Neural cell (in vitro differentiated cells): ENCODE data around the gene PALM3. TPM values are rescaled to one million over a fixed set of nuclear protein-coding genes. Genes with fewer than 3 reads are reported as not detected.
A peak's percentile ranks its signal among the peaks of the same experiment; 100 is the strongest.

Experiments used
- H2AFZ ChIP-seq: fragments of 200-600, 300-800 bp; sonication (generic), shearing (Covaris generic); 2 replicates; pipeline ENCODE4 v1.6.0; 2014; ENCODE audit warnings: low read depth, mild to moderate bottlenecking, antibody characterized with exemption, low read length, moderate library complexity
- H3F3A ChIP-seq: fragments of 200-600 bp; shearing (Covaris generic); 2 replicates; pipeline ENCODE4 v1.6.1; 2016; ENCODE audit warnings: mild to moderate bottlenecking, moderate library complexity, mixed read lengths, antibody characterized with exemption, low read length; ENCODE audit not compliant: insufficient read depth, poor library complexity, severe bottlenecking
- H3K27ac ChIP-seq: fragments of 200-600, 300-800 bp; sonication (generic), shearing (Covaris generic); 2 replicates; pipeline ENCODE4 v1.5.1; 2014; ENCODE audit warnings: mild to moderate bottlenecking, low read length, moderate library complexity
- H3K27me3 ChIP-seq: fragments of 300-800, 200-600 bp; sonication (generic), shearing (Covaris generic); 2 replicates; pipeline ENCODE4 v1.6.0; 2014; ENCODE audit warnings: mild to moderate bottlenecking, low read depth, low read length, moderate library complexity; ENCODE audit not compliant: insufficient read depth
- H3K36me3 ChIP-seq: fragments of 300-800, 200-600 bp; sonication (generic), shearing (Covaris generic); 2 replicates; pipeline ENCODE4 v1.5.1; 2014; ENCODE audit warnings: mild to moderate bottlenecking, antibody characterized with exemption, low read length, moderate library complexity; ENCODE audit not compliant: insufficient read depth
- H3K4me2 ChIP-seq: fragments of 300-800, 200-600 bp; sonication (generic), shearing (Covaris generic); 2 replicates; pipeline ENCODE4 v1.6.0; 2014; ENCODE audit warnings: mild to moderate bottlenecking, low read length
- H3K4me3 ChIP-seq: fragments of 300-800, 200-600 bp; sonication (generic), shearing (Covaris generic); 2 replicates; pipeline ENCODE4 v1.5.1; 2014; ENCODE audit warnings: mild to moderate bottlenecking, low read length, moderate library complexity
- H3K79me2 ChIP-seq: fragments of 200-600 bp; shearing (Covaris generic); replicated peaks from 2 replicates; pipeline ENCODE4 v1.6.0; 2014; ENCODE audit warnings: mild to moderate bottlenecking, low read length, moderate library complexity; ENCODE audit not compliant: insufficient read depth
- H3K9ac ChIP-seq: fragments of 300-800, 200-600 bp; sonication (generic), shearing (Covaris generic); 2 replicates; pipeline ENCODE4 v1.6.1; 2016; ENCODE audit warnings: mild to moderate bottlenecking, low read length, mixed read lengths
- H3K9me2 ChIP-seq: fragments of 200-600 bp; shearing (Covaris generic); 2 replicates; pipeline ENCODE4 v1.6.1; 2016; ENCODE audit warnings: mild to moderate bottlenecking, low read length, mixed read lengths; ENCODE audit not compliant: insufficient read depth
- H3K9me3 ChIP-seq: fragments of 200-600, 300-800 bp; sonication (generic), shearing (Covaris generic); 2 replicates; pipeline ENCODE4 v1.6.1; 2016; ENCODE audit warnings: mild to moderate bottlenecking, mixed run types, low read length, moderate library complexity, mixed read lengths
- H4K20me1 ChIP-seq: fragments of 200-600 bp; shearing (Covaris generic); 2 replicates; pipeline ENCODE4 v1.6.1; 2016; ENCODE audit warnings: mild to moderate bottlenecking, mixed run types; ENCODE audit not compliant: insufficient read depth
- CTCF ChIP-seq: fragments of 450-650 bp; IDR thresholded peaks from 2 replicates; pipeline ENCODE4 v1.5.1; 2014; ENCODE audit warnings: antibody characterized with exemption, mild to moderate bottlenecking, moderate library complexity; ENCODE audit not compliant: poor library complexity, severe bottlenecking
- EP300 ChIP-seq: fragments of 450-650 bp; conservative IDR thresholded peaks from 2 replicates; pipeline ENCODE4 v1.6.1; 2014; ENCODE audit warnings: antibody characterized with exemption, mild to moderate bottlenecking, moderate library complexity; ENCODE audit not compliant: poor library complexity, severe bottlenecking
- EZH2 ChIP-seq: fragments of 200-600, 300-800 bp; shearing (Covaris generic), sonication (generic); IDR thresholded peaks from 2 replicates; pipeline ENCODE4 v1.6.1; 2014; ENCODE audit warnings: antibody characterized with exemption, low read length, borderline replicate concordance, mild to moderate bottlenecking; ENCODE audit not compliant: insufficient read depth, poor library complexity, severe bottlenecking
- MXI1 ChIP-seq: fragments of 450-650 bp; conservative IDR thresholded peaks from 2 replicates; pipeline ENCODE4 v1.6.1; 2014; ENCODE audit warnings: antibody characterized with exemption, mild to moderate bottlenecking; ENCODE audit not compliant: poor library complexity, severe bottlenecking
- POLR2AphosphoS5 ChIP-seq: IDR thresholded peaks from 2 replicates; pipeline ENCODE4 v1.6.1; 2012
- RAD21 ChIP-seq: fragments of 450-650 bp; conservative IDR thresholded peaks from 2 replicates; pipeline ENCODE4 v1.6.1; 2014; ENCODE audit warnings: antibody characterized with exemption, mild to moderate bottlenecking, moderate library complexity
- REST ChIP-seq: IDR thresholded peaks from 2 replicates; pipeline ENCODE4 v1.6.1; 2012; ENCODE audit warnings: borderline replicate concordance
- SMC3 ChIP-seq: fragments of 450-650 bp; conservative IDR thresholded peaks from 2 replicates; pipeline ENCODE4 v1.6.1; 2014; ENCODE audit warnings: antibody characterized with exemption, mild to moderate bottlenecking, moderate library complexity; ENCODE audit not compliant: poor library complexity
- TAF1 ChIP-seq: IDR thresholded peaks from 2 replicates; pipeline ENCODE4 v1.6.1; 2012; ENCODE audit warnings: low read depth
- polyA plus RNA-seq: library from polyadenylated mRNA; depleted of rRNA; stranded (reverse); fragments of >200 nt; gene quantifications from 2 replicates; pipeline ENCODE4 v1.2.3, GENCODE V29; 2014

The PALM3 gene
- polyA plus RNA-seq, 1 donor from 2014 or later: 0.33 TPM

DNA sequence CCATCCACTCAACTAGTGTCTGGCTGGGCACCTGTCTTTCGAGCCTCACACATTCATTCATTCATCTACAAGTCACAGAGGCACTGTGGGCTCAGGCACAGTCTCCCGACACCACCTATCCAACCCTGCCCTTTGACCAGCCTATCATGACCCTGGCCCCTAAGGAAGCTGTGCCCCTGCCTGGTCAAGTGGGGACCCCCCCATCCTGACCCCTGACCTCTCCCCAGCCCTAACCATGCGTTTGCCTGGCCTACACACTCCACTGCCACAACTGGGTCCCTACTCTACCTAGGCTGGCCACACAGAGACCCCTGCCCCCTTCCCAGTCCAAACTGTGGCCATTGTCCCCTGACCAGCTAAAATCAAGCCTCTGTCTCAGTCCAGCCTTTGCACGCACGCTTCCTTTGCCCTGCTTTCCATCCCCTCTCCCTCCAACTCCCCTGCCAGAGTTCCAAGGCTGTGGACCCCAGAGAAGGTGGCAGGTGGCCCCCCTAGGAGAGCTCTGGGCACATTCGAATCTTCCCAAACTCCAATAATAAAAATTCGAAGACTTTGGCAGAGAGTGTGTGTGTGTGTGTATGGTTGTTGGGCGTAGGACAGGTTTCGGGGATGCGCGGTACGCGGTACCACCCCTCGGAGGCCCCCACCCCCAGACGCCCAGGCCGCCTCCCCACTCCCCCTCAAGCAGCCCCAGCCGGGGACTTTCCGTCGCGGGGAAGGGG is 30.7 kb downstream of the PALM3 start:
- Histone ChIP-seq H3K9ac (peak overlapping the region; percentile 65), H2AFZ (no peak overlapping the region), H3K36me3 (no peaks in the 10 kb centered on the region), H3K4me2 (no peak overlapping the region), H3F3A (no peaks in the 10 kb centered on the region), H3K79me2 (no peaks in the 10 kb centered on the region), H3K4me3 (peak overlapping the region; percentile 87), H4K20me1 (no peaks in the 10 kb centered on the region), H3K9me3 (no peaks in the 10 kb centered on the region), H3K27ac (no peak overlapping the region), H3K27me3 (peaks cover 19% of the 10 kb centered on the region), H3K9me2 (no peaks in the 10 kb centered on the region)
- no peak for TF ChIP-seq RAD21
- TF ChIP-seq EZH2: no peak
- no peak for TF ChIP-seq SMC3
- no peak for TF ChIP-seq TAF1
- no peak for TF ChIP-seq CTCF
- no peak for TF ChIP-seq MXI1
- no peak for TF ChIP-seq EP300
- TF ChIP-seq REST: no peak
- no peak for TF ChIP-seq POLR2AphosphoS5

GRCh38 chr19:14028901-14029300 is 33.0 kb downstream of the PALM3 start:
- Histone ChIP-seq H3K36me3 (no peaks in the 10 kb centered on the region), H3F3A (no peaks in the 10 kb centered on the region), H3K27ac (no peak overlapping the region), H4K20me1 (no peaks in the 10 kb centered on the region), H3K79me2 (no peaks in the 10 kb centered on the region), H3K9ac (no peak overlapping the region), H3K4me3 (no peak overlapping the region), H3K9me3 (no peaks in the 10 kb centered on the region), H2AFZ (no peak overlapping the region), H3K27me3 (peaks cover 19% of the 10 kb centered on the region), H3K9me2 (no peaks in the 10 kb centered on the region), H3K4me2 (no peak overlapping the region)
- TF ChIP-seq REST: no peak
- TF ChIP-seq POLR2AphosphoS5: no peak
- no peak for TF ChIP-seq SMC3
- no peak for TF ChIP-seq TAF1
- TF ChIP-seq EP300: no peak
- no peak for TF ChIP-seq MXI1
- TF ChIP-seq RAD21: no peak
- no peak for TF ChIP-seq CTCF
- no peak for TF ChIP-seq EZH2
